OCI-LY3 (cell line): ENCODE results near the gene WDR90.

ENCODE experiments used
- H2AFZ ChIP-seq: fragments of 200-600, 300-600 bp; shearing (Covaris generic); 2 replicates; pipeline ENCODE4 v1.6.0; 2014; ENCODE audit warnings: antibody characterized with exemption, low read depth, low read length
- H3K27ac ChIP-seq: fragments of 200-600, 300-600 bp; sonication (generic); 2 replicates; pipeline ENCODE4 v1.5.1; 2014; ENCODE audit warnings: mild to moderate bottlenecking, low read length, moderate library complexity, mixed read lengths
- H3K27me3 ChIP-seq: fragments of 200-600, 300-600 bp; sonication (generic); 2 replicates; pipeline ENCODE4 v1.6.1; 2014; ENCODE audit warnings: low read depth, low read length, mixed read lengths
- H3K36me3 ChIP-seq: fragments of 200-600, 300-600 bp; sonication (generic); replicated peaks from 2 replicates; pipeline ENCODE3; 2014; ENCODE audit warnings: low read depth, low read length, mixed read lengths
- H3K4me1 ChIP-seq: fragments of 300-600, 200-600 bp; sonication (generic); 2 replicates; pipeline ENCODE4 v1.6.1; 2014; ENCODE audit warnings: low read length, mixed read lengths
- H3K4me2 ChIP-seq: fragments of 200-600, 300-600 bp; sonication (generic); 2 replicates; pipeline ENCODE4 v1.6.1; 2014; ENCODE audit warnings: low read length, mixed read lengths
- H3K4me3 ChIP-seq: fragments of 300-600, 200-600 bp; sonication (generic); 2 replicates; pipeline ENCODE4 v1.5.1; 2014; ENCODE audit warnings: antibody characterized with exemption, mild to moderate bottlenecking, low read length, moderate library complexity
- H3K79me2 ChIP-seq: fragments of 300-600, 200-600 bp; shearing (Covaris generic); 2 replicates; pipeline ENCODE4 v1.6.1; 2014; ENCODE audit warnings: mild to moderate bottlenecking, low read length, mixed read lengths
- H3K9ac ChIP-seq: fragments of 300-600, 200-600 bp; shearing (Covaris generic); 2 replicates; pipeline ENCODE4 v1.6.0; 2014; ENCODE audit warnings: mild to moderate bottlenecking, low read length, moderate library complexity
- H3K9me3 ChIP-seq: fragments of 200-600, 300-600 bp; shearing (Covaris generic); 2 replicates; pipeline ENCODE4 v1.6.1; 2014; ENCODE audit warnings: low read length, mixed read lengths; ENCODE audit not compliant: insufficient read depth
- H4K20me1 ChIP-seq: fragments of 200-600, 300-600 bp; sonication (generic); 2 replicates; pipeline ENCODE4 v1.6.1; 2016; ENCODE audit warnings: low read length, mixed read lengths; ENCODE audit not compliant: insufficient read depth
- CTCF ChIP-seq: fragments of 200-600, 300-600 bp; sonication (generic); IDR thresholded peaks from 2 replicates; pipeline ENCODE4 v1.5.1; 2014; ENCODE audit warnings: antibody characterized with exemption, low read length, low read depth
- EZH2phosphoT487 ChIP-seq: fragments of 200-600 bp; shearing (Covaris generic); IDR thresholded peaks from 2 replicates; pipeline ENCODE4 v1.6.1; 2018; ENCODE audit warnings: antibody characterized with exemption, mixed run types, low read depth

Gene WDR90

GRCh38 chr16:625117-625976 is 23.8 kb upstream of the WDR90 start:
- H3K79me2 ChIP-seq: no peaks in the 10 kb centered on the region
- H4K20me1 ChIP-seq: no peaks in the 10 kb centered on the region
- H3K27ac ChIP-seq: no peak overlapping the region
- H2AFZ ChIP-seq: no peak overlapping the region
- H3K4me2 ChIP-seq: no peak overlapping the region
- H3K4me3 ChIP-seq: no peak overlapping the region
- H3K9me3 ChIP-seq: no peaks in the 10 kb centered on the region
- no peak for TF ChIP-seq CTCF
- no peak for TF ChIP-seq EZH2phosphoT487
- H3K4me1 ChIP-seq: no peaks in the 10 kb centered on the region
- no peaks in the 10 kb centered on the region for H3K36me3 ChIP-seq
- H3K9ac ChIP-seq: no peak overlapping the region
- no peaks in the 10 kb centered on the region for H3K27me3 ChIP-seq

- Histone ChIP-seq H3K4me1 (no peaks in the 10 kb centered on the region), H3K4me2 (no peak overlapping the region), H3K9me3 (no peaks in the 10 kb centered on the region), H3K79me2 (no peaks in the 10 kb centered on the region), H3K4me3 (no peak overlapping the region), H4K20me1 (no peaks in the 10 kb centered on the region), H3K27me3 (no peaks in the 10 kb centered on the region), H3K27ac (no peak overlapping the region), H3K36me3 (no peaks in the 10 kb centered on the region), H2AFZ (no peak overlapping the region), H3K9ac (no peak overlapping the region)
- TF ChIP-seq CTCF (no peak), EZH2phosphoT487 (no peak)
Measured at GRCh38 chr16:625977-626765, 23.0 kb upstream of the WDR90 start.

GRCh38 chr16:626787-627453 is 22.2 kb upstream of the WDR90 start:
- H2AFZ ChIP-seq: no peak overlapping the region
- TF ChIP-seq CTCF (no peak), EZH2phosphoT487 (no peak)
- H3K4me2 ChIP-seq: no peak overlapping the region
- no peak overlapping the region for H3K9ac ChIP-seq
- no peaks in the 10 kb centered on the region for H3K9me3 ChIP-seq
- H3K4me1 ChIP-seq: no peaks in the 10 kb centered on the region
- no peaks in the 10 kb centered on the region for H3K79me2 ChIP-seq
- H4K20me1 ChIP-seq: no peaks in the 10 kb centered on the region
- H3K36me3 ChIP-seq: no peaks in the 10 kb centered on the region
- no peak overlapping the region for H3K27ac ChIP-seq
- no peaks in the 10 kb centered on the region for H3K27me3 ChIP-seq
- no peak overlapping the region for H3K4me3 ChIP-seq
